SK-N-MC (cell line): ENCODE measurements around the gene CLASP1.

Experiments
- EZH2 ChIP-seq: fragments of 200-600 bp; sonication (generic); IDR thresholded peaks from one replicate; pipeline ENCODE4 v1.6.1; 2017; ENCODE audit warnings: antibody characterized with exemption
- FOXP2 ChIP-seq: optimal IDR thresholded peaks from 2 replicates; pipeline ENCODE3; 2011; ENCODE audit warnings: mild to moderate bottlenecking, moderate library complexity; ENCODE audit not compliant: insufficient read depth; ENCODE audit errors: extremely low read length, control extremely low read depth
- POLR2AphosphoS5 ChIP-seq: IDR thresholded peaks from 2 replicates; pipeline ENCODE4 v1.6.1; 2012; ENCODE audit warnings: mild to moderate bottlenecking, low read depth, low read length, borderline replicate concordance

GRCh38 chr2:121527009-121527682 lies 122.1 kb downstream of the CLASP1 start:
- TF ChIP-seq EZH2 (no peak), POLR2AphosphoS5 (no peak), FOXP2 (no peak)
